H1 (cell line): ENCODE measurements around the gene GSDMA. TPM values are rescaled to one million over a fixed set of nuclear protein-coding genes. Genes with fewer than 3 reads are reported as not detected.

Source experiments
- SAP30 ChIP-seq: fragments of 300-600 bp; sonication (generic); IDR thresholded peaks from 2 replicates; pipeline ENCODE4 v1.7.1; 2012; ENCODE audit warnings: low read length, moderate library complexity, mild to moderate bottlenecking, inconsistent platforms; ENCODE audit not compliant: insufficient read depth, insufficient replicate concordance
- SIX5 ChIP-seq: IDR thresholded peaks from 2 replicates; pipeline ENCODE4 v1.6.1; 2011; ENCODE audit warnings: mild to moderate bottlenecking, low read depth, low read length
- polyA plus RNA-seq, 7 experiments: library from polyadenylated mRNA; depleted of rRNA in 3 of 7; stranded (reverse) in 5 of 7; unstranded in 2 of 7; fragments of >200 nt in 5 of 7; fragments of 200-250 nt in 2 of 7; gene quantifications; 1 replicate in 5 of 7; 2 replicates in 1 of 7; 4 replicates in 1 of 7; pipeline versions ENCODE4 v1.2.1 to v1.2.3, GENCODE V29; 2011 to 2013; ENCODE audit warnings: missing spikeins in 2 of 7, mixed read lengths in 2 of 7
- total RNA-seq: library from RNA; stranded (reverse); fragmentation: NEBNext Ultra II Directional; extraction: Animal tissue kit (Norgen Biotek cat#: 25700); gene quantifications from 2 replicates; pipeline ENCODE4 v1.2.1, GENCODE V29; 2021
- TF ChIP-seq, protein P1 (sequence below): IDR thresholded peaks from 2 replicates; pipeline ENCODE4 v1.6.1; 2011; ENCODE audit warnings: low read depth, mild to moderate bottlenecking, low read length; ENCODE audit not compliant: insufficient read depth
- TF ChIP-seq, protein P2 (sequence below): IDR thresholded peaks from 2 replicates; pipeline ENCODE4 v1.6.1; 2011; ENCODE audit warnings: low read length, improper control_type of control experiment

The GSDMA gene
- total and polyA plus RNA-seq, 2 of the 8 experiments (the other 6 are each of a cell fraction or from before 2014, with no cell fraction given) = 0.03 TPM; not detected in 1

DNA sequence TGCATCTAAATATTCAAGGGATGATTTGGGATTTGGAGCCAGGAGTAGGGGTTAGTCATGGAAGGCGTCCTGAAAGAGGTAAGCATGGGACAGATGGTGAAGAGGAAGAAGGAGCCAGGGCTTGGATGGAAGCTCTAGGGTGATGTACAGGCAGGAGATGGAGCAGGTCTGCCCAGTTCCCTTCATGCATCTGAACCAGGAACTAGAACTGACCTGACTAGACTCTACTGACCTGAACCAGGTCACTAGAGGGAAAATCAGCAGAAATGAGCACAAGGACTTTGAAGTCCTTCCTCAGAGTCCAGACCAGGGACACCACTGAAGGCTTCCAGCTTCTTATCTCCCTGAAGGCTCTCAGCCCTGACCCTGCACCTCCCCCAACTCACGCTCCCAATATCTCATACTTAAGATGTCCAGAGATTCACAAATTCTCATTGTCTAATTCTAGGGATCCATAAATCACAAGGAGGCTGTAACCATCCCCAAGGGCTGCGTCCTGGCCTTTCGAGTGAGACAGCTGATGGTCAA, 8.3 kb downstream of the GSDMA start (continued):
- no peak for TF ChIP-seq SAP30
- TF ChIP-seq, protein P1, sequence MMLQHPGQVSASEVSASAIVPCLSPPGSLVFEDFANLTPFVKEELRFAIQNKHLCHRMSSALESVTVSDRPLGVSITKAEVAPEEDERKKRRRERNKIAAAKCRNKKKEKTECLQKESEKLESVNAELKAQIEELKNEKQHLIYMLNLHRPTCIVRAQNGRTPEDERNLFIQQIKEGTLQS = no peak
- TF ChIP-seq, protein P2, sequence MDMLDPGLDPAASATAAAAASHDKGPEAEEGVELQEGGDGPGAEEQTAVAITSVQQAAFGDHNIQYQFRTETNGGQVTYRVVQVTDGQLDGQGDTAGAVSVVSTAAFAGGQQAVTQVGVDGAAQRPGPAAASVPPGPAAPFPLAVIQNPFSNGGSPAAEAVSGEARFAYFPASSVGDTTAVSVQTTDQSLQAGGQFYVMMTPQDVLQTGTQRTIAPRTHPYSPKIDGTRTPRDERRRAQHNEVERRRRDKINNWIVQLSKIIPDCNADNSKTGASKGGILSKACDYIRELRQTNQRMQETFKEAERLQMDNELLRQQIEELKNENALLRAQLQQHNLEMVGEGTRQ = no peak
- TF ChIP-seq SIX5 = no peak
